DOHH2 (cell line): Measurements from ENCODE around the gene ONECUT3.
A peak's percentile ranks its signal among the peaks of the same experiment; 100 is the strongest.

Experiments used
- H3F3A ChIP-seq: fragments of 200-600 bp; sonication (generic), shearing (Covaris generic); 2 replicates; pipeline ENCODE4 v1.6.0; 2016; ENCODE audit warnings: antibody characterized with exemption, mild to moderate bottlenecking; ENCODE audit not compliant: control insufficient read depth, insufficient read depth
- H3K27ac ChIP-seq: fragments of 200-600 bp; sonication (generic); 2 replicates; pipeline ENCODE4 v1.5.1; 2014; ENCODE audit warnings: low read depth, mild to moderate bottlenecking, low read length, moderate library complexity
- H3K27me3 ChIP-seq: fragments of 200-600 bp; sonication (generic); 2 replicates; pipeline ENCODE4 v1.6.1; 2014; ENCODE audit warnings: mild to moderate bottlenecking, low read length, mixed read lengths; ENCODE audit not compliant: control insufficient read depth
- H3K36me3 ChIP-seq: fragments of 200-600 bp; sonication (generic); 2 replicates; pipeline ENCODE4 v1.6.1; 2014; ENCODE audit warnings: mild to moderate bottlenecking, low read length, moderate library complexity, mixed read lengths; ENCODE audit not compliant: control insufficient read depth
- H3K4me1 ChIP-seq: fragments of 200-600 bp; sonication (generic); 2 replicates; pipeline ENCODE4 v1.6.1; 2014; ENCODE audit warnings: mild to moderate bottlenecking, low read length, mixed read lengths; ENCODE audit not compliant: control insufficient read depth
- H3K4me2 ChIP-seq: fragments of 200-600 bp; sonication (generic); 2 replicates; pipeline ENCODE4 v1.6.0; 2014; ENCODE audit warnings: mild to moderate bottlenecking, low read length, moderate library complexity
- H3K4me3 ChIP-seq: fragments of 200-600 bp; sonication (generic); 2 replicates; pipeline ENCODE4 v1.5.1; 2014; ENCODE audit warnings: mild to moderate bottlenecking, low read length, mixed read lengths
- H3K79me2 ChIP-seq: fragments of 200-600 bp; sonication (generic); 2 replicates; pipeline ENCODE4 v1.6.1; 2014; ENCODE audit warnings: mild to moderate bottlenecking, low read length, mixed read lengths; ENCODE audit not compliant: control insufficient read depth
- H3K9me2 ChIP-seq: fragments of 200-600 bp; sonication (generic); replicated peaks from 2 replicates; pipeline ENCODE4 v1.6.1; 2014; ENCODE audit warnings: mild to moderate bottlenecking, low read length, mixed read lengths; ENCODE audit not compliant: control insufficient read depth
- H3K9me3 ChIP-seq: fragments of 200-600 bp; sonication (generic); 2 replicates; pipeline ENCODE4 v1.6.1; 2014; ENCODE audit warnings: antibody characterized with exemption, low read length, mixed read lengths; ENCODE audit not compliant: control insufficient read depth, insufficient read depth
- H4K20me1 ChIP-seq: fragments of 200-600 bp; sonication (generic); 2 replicates; pipeline ENCODE4 v1.6.0; 2014; ENCODE audit warnings: low read depth, mild to moderate bottlenecking, antibody characterized with exemption, low read length, moderate library complexity; ENCODE audit not compliant: control insufficient read depth, insufficient read depth
- EZH2phosphoT487 ChIP-seq: fragments of 200-600 bp; sonication (generic); IDR thresholded peaks from 2 replicates; pipeline ENCODE4 v1.6.1; 2017; ENCODE audit warnings: borderline replicate concordance, mild to moderate bottlenecking, antibody characterized with exemption, low read length, moderate library complexity, mixed read lengths
- TF ChIP-seq, protein P1 (sequence below): fragments of 200-600 bp; sonication (generic); IDR thresholded peaks from one replicate; pipeline ENCODE4 v1.5.1; 2014; ENCODE audit warnings: antibody characterized with exemption, mild to moderate bottlenecking, low read depth, low read length; ENCODE audit not compliant: poor library complexity, severe bottlenecking

ONECUT3 gene

DNA sequence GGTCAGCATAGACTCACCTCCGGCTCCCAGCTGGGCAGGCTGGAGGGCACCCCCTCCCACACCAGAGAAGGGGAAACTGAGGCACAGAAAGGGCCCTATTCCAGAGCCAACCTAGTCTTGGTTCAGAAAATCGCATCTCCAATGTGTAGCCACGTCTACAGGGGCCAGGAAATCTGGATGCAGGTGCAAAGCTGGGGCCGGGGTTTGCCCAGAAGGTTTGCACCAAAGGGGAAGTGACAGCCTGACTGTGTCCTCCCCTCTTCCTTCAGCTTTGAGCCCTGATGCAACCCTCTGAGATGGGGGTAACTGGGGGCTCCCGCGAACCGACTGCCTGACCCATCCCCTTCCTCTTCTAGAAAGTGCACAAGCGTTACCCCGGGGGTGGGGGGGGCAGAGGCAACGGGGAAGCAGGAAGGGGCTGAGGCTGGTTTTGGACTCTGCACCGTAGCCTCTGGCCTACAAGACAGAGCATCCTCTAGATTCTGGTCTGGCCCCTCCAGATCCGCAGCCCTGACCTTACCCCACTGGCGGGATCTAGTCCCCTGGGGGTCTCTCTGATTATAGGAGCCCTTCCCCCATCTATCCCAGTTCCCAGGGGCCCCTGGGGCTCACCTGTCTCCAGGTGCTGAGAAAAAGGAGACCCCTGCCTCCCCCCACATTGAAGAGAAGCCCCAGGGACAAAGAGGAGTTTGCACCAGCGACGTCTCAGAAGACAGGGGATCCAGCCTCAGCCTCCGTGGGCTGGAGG is 1.1 kb upstream of the ONECUT3 start:
- H3K9me3 ChIP-seq: no peaks in the 10 kb centered on the region

DNA sequence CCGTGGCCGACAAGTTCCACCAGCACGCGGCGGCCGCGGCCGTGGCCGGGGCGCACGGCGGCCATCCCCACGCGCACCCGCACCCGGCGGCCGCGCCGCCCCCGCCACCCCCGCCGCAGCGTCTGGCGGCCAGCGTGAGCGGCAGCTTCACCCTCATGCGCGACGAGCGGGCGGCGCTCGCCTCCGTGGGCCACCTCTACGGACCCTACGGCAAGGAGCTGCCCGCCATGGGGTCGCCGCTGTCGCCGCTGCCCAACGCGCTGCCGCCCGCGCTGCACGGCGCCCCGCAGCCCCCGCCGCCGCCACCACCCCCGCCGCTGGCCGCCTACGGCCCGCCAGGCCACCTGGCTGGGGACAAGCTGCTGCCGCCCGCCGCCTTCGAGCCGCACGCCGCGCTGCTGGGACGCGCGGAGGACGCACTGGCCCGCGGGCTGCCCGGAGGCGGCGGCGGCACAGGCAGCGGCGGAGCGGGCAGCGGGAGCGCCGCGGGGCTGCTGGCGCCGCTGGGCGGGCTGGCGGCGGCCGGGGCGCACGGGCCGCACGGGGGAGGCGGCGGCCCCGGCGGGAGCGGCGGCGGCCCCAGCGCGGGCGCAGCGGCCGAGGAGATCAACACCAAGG is 821 bp downstream of the ONECUT3 start:
- no peaks in the 10 kb centered on the region for H3K79me2 ChIP-seq
- H3K4me2 ChIP-seq: no peak overlapping the region
- no peaks in the 10 kb centered on the region for H3K36me3 ChIP-seq
- no peak overlapping the region for H3K27ac ChIP-seq
- no peak for TF ChIP-seq EZH2phosphoT487
- TF ChIP-seq, protein P1, sequence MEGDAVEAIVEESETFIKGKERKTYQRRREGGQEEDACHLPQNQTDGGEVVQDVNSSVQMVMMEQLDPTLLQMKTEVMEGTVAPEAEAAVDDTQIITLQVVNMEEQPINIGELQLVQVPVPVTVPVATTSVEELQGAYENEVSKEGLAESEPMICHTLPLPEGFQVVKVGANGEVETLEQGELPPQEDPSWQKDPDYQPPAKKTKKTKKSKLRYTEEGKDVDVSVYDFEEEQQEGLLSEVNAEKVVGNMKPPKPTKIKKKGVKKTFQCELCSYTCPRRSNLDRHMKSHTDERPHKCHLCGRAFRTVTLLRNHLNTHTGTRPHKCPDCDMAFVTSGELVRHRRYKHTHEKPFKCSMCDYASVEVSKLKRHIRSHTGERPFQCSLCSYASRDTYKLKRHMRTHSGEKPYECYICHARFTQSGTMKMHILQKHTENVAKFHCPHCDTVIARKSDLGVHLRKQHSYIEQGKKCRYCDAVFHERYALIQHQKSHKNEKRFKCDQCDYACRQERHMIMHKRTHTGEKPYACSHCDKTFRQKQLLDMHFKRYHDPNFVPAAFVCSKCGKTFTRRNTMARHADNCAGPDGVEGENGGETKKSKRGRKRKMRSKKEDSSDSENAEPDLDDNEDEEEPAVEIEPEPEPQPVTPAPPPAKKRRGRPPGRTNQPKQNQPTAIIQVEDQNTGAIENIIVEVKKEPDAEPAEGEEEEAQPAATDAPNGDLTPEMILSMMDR: no peak
- H3K4me1 ChIP-seq: no peaks in the 10 kb centered on the region
- no peaks in the 10 kb centered on the region for H3F3A ChIP-seq
- no peak overlapping the region for H3K4me3 ChIP-seq
- no peaks in the 10 kb centered on the region for H3K9me3 ChIP-seq
- no peaks in the 10 kb centered on the region for H3K9me2 ChIP-seq
- H3K27me3 ChIP-seq: peaks cover 70% of the 10 kb centered on the region
- 0 out of 2 replicates have a peak, but pooled peaks cover 3% of the 10 kb centered on the region for H4K20me1 ChIP-seq

More for the DNA sequence above, 1.1 kb upstream of the ONECUT3 start:
- TF ChIP-seq, protein P1: no peak
- TF ChIP-seq EZH2phosphoT487: peak; percentile 8; the same call in 1 of the 2 replicates
- H4K20me1 ChIP-seq: 0 out of 2 replicates have a peak, but pooled peaks cover 3% of the 10 kb centered on the region
- no peak overlapping the region for H3K4me3 ChIP-seq
- H3K27ac ChIP-seq: no peak overlapping the region
- H3K79me2 ChIP-seq: no peaks in the 10 kb centered on the region
- H3K4me2 ChIP-seq: no peak overlapping the region
- peaks cover 75% of the 10 kb centered on the region for H3K27me3 ChIP-seq
- no peaks in the 10 kb centered on the region for H3K36me3 ChIP-seq
- H3K4me1 ChIP-seq: peaks cover 17% of the 10 kb centered on the region
- no peaks in the 10 kb centered on the region for H3K9me2 ChIP-seq
- no peaks in the 10 kb centered on the region for H3F3A ChIP-seq

GRCh38 chr19:1754636-1755466 is 1.5 kb downstream of the ONECUT3 start:
- Histone ChIP-seq H3K27me3 (peaks cover 70% of the 10 kb centered on the region), H3F3A (no peaks in the 10 kb centered on the region), H3K9me2 (no peaks in the 10 kb centered on the region), H3K27ac (no peak overlapping the region), H4K20me1 (0 out of 2 replicates have a peak, but pooled peaks cover 3% of the 10 kb centered on the region), H3K9me3 (no peaks in the 10 kb centered on the region), H3K4me3 (no peak overlapping the region), H3K4me1 (no peaks in the 10 kb centered on the region), H3K4me2 (no peak overlapping the region), H3K36me3 (no peaks in the 10 kb centered on the region), H3K79me2 (no peaks in the 10 kb centered on the region)
- TF ChIP-seq, protein P1: no peak
- no peak for TF ChIP-seq EZH2phosphoT487
